Osteocyte (in vitro differentiated cells): ENCODE measurements around the gene OPN1MW. TPM values are rescaled to one million over a fixed set of nuclear protein-coding genes. Genes with fewer than 3 reads are reported as not detected.
"Not testable (repeated sequence)": the region's sequence is repeated elsewhere in the genome, so short reads cannot be mapped to it uniquely, and the experiment has no call there.

Source experiments
- DNase-seq: peaks from one replicate; pipeline ENCODE4 v3.0.0; 2021; ENCODE audit warnings: mixed read lengths; ENCODE audit not compliant: unreplicated experiment; ENCODE audit errors: extremely low spot score
- H3K27ac Mint-ChIP-seq: one replicate; pipeline ENCODE4 v1.8.0; 2021; ENCODE audit warnings: mild to moderate bottlenecking, mixed read lengths; ENCODE audit not compliant: unreplicated experiment
- H3K27me3 Mint-ChIP-seq: one replicate; pipeline ENCODE4 v1.8.0; 2021; ENCODE audit warnings: mixed read lengths; ENCODE audit not compliant: unreplicated experiment
- H3K36me3 Mint-ChIP-seq: one replicate; pipeline ENCODE4 v1.8.0; 2021; ENCODE audit warnings: mixed read lengths; ENCODE audit not compliant: unreplicated experiment
- H3K4me1 Mint-ChIP-seq: one replicate; pipeline ENCODE4 v1.8.0; 2021; ENCODE audit warnings: mixed read lengths; ENCODE audit not compliant: unreplicated experiment
- H3K4me3 Mint-ChIP-seq: one replicate; pipeline ENCODE4 v1.8.0; 2021; ENCODE audit warnings: mild to moderate bottlenecking, moderate library complexity, mixed read lengths; ENCODE audit not compliant: unreplicated experiment
- H3K9me3 Mint-ChIP-seq: one replicate; pipeline ENCODE4 v1.8.0; 2021; ENCODE audit warnings: mixed read lengths; ENCODE audit not compliant: unreplicated experiment
- total RNA-seq: library from RNA; stranded (reverse); gene quantifications from 2 replicates; pipeline ENCODE4 v1.2.1, GENCODE V29; 2021
- TF ChIP-seq, protein P1 (sequence below): fragments of 200-600 bp; sonication (generic); IDR thresholded peaks from 2 replicates; pipeline ENCODE4 v1.5.0; 2021; ENCODE audit warnings: antibody characterized with exemption, mild to moderate bottlenecking, moderate library complexity

The OPN1MW gene
- total RNA-seq, 1 donor from 2014 or later = not detected

DNA sequence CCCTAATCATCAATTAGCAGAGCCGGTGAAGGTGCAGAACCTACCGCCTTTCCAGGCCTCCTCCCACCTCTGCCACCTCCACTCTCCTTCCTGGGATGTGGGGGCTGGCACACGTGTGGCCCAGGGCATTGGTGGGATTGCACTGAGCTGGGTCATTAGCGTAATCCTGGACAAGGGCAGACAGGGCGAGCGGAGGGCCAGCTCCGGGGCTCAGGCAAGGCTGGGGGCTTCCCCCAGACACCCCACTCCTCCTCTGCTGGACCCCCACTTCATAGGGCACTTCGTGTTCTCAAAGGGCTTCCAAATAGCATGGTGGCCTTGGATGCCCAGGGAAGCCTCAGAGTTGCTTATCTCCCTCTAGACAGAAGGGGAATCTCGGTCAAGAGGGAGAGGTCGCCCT lies 41.7 kb upstream of the OPN1MW start:
- H3K27me3 Mint-ChIP-seq = peaks cover 1% of the 10 kb centered on the region
- DNase-seq = no peak
- no peaks in the 10 kb centered on the region for H3K36me3 Mint-ChIP-seq

GRCh38 chrX:154142386-154142785 lies 40.0 kb upstream of the OPN1MW start:
- no peak for DNase-seq
- Mint-ChIP-seq H3K36me3 (no peaks in the 10 kb centered on the region), H3K9me3 (no peaks in the 10 kb centered on the region), H3K27me3 (no peaks in the 10 kb centered on the region), H3K4me3 (no peak overlapping the region), H3K4me1 (no peaks in the 10 kb centered on the region), H3K27ac (no peak overlapping the region)
- TF ChIP-seq, protein P1, sequence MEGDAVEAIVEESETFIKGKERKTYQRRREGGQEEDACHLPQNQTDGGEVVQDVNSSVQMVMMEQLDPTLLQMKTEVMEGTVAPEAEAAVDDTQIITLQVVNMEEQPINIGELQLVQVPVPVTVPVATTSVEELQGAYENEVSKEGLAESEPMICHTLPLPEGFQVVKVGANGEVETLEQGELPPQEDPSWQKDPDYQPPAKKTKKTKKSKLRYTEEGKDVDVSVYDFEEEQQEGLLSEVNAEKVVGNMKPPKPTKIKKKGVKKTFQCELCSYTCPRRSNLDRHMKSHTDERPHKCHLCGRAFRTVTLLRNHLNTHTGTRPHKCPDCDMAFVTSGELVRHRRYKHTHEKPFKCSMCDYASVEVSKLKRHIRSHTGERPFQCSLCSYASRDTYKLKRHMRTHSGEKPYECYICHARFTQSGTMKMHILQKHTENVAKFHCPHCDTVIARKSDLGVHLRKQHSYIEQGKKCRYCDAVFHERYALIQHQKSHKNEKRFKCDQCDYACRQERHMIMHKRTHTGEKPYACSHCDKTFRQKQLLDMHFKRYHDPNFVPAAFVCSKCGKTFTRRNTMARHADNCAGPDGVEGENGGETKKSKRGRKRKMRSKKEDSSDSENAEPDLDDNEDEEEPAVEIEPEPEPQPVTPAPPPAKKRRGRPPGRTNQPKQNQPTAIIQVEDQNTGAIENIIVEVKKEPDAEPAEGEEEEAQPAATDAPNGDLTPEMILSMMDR = no peak

More for the DNA sequence above, 41.7 kb upstream of the OPN1MW start:
- H3K9me3 Mint-ChIP-seq = no peaks in the 10 kb centered on the region
- TF ChIP-seq, protein P1 = no peak
- H3K4me1 Mint-ChIP-seq = no peaks in the 10 kb centered on the region
- no peak overlapping the region for H3K4me3 Mint-ChIP-seq
- no peak overlapping the region for H3K27ac Mint-ChIP-seq

DNA sequence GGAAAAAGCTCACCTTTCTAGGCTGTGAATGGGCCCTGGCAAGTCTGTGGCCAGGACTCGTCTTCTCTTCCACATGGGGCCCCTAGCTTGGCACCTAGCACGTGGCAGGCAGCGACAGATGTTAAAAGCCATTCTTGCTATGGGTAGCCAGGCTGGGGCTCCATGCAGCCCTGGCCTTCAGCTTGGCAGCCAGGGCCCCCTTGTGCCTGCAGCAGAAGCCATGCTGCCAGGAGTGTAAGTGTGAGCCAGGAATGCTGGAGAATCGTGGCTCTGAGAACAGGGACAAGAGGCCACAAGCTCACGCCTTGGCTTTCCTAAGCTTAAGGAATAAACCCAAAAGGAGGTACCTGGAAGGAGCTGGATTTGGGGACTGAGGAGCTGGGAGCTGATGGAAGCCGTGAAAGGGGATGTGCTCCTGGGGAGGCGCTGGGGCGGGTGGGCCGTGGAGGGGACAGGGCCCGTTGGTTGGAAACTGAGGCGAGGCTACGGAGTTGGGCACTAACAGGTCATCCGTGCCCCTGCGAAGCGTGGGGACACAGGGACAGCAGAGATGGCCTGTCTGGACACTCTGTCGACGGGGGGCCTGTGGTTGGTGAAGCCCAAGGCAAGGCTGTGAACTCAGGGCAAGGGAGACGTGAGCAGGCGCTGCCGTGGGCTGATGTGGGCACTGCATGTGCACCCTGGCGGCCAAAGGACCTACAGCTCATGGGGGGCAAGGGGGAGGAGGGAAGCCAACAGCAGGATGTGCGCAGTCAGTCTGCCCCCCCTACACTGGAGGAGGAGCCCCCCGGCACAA lies 39.2 kb upstream of the OPN1MW start:
- DNase-seq = no peak
- TF ChIP-seq, protein P1 = no peak
- Mint-ChIP-seq H3K27me3 (no peaks in the 10 kb centered on the region), H3K27ac (no peak overlapping the region), H3K9me3 (no peaks in the 10 kb centered on the region), H3K4me3 (no peak overlapping the region), H3K4me1 (no peaks in the 10 kb centered on the region), H3K36me3 (no peaks in the 10 kb centered on the region)

DNA sequence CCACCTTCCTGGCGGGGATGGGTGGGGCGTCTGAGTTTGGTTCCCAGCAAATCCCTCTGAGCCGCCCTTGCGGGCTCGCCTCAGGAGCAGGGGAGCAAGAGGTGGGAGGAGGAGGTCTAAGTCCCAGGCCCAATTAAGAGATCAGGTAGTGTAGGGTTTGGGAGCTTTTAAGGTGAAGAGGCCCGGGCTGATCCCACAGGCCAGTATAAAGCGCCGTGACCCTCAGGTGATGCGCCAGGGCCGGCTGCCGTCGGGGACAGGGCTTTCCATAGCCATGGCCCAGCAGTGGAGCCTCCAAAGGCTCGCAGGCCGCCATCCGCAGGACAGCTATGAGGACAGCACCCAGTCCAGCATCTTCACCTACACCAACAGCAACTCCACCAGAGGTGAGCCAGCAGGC lies 38.4 kb upstream of the OPN1MW start, which contains the start of gene OPN1LW:
OPN1LW (plus strand) TSS at position 234 of the 400 bp plus-strand sequence; CDS start at position 275, 41 bp downstream.
- H3K27ac Mint-ChIP-seq, H3K4me1 Mint-ChIP-seq, H3K9me3 Mint-ChIP-seq, H3K27me3 Mint-ChIP-seq, H3K4me3 Mint-ChIP-seq, H3K36me3 Mint-ChIP-seq, DNase-seq: not testable (repeated sequence)

DNA sequence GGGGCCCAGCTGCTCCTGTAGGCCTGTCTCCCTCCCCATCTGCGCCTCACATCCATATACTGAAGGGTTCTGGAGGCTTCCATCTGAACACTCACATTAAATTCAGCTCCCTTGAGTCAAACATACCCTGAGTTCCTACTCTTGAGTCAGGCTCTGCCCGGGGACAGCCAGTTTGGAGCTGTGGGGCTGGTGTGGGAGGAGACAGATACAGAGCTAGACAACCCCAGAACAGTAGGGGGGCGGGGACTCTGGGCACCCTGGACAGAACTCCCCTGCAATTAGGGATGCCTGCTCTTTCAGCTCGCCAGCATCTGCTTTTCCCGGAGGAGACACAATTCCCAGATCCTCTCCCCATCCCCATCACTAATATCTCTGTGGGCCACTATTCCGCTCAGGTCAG lies 31.4 kb upstream of the OPN1MW start:
- not testable (repeated sequence) for H3K36me3 Mint-ChIP-seq, H3K4me3 Mint-ChIP-seq, DNase-seq, H3K9me3 Mint-ChIP-seq, H3K4me1 Mint-ChIP-seq, H3K27ac Mint-ChIP-seq, H3K27me3 Mint-ChIP-seq

DNA sequence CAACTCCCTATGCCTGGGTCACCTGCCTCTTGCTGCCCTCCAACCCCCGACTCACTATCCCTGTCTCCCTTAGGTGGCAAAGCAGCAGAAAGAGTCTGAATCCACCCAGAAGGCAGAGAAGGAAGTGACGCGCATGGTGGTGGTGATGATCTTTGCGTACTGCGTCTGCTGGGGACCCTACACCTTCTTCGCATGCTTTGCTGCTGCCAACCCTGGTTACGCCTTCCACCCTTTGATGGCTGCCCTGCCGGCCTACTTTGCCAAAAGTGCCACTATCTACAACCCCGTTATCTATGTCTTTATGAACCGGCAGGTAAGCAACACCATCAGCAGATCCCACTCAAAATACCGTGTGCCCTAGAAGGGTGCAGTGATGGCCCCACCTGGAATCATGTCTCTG lies 26.2 kb upstream of the OPN1MW start:
- H3K27ac Mint-ChIP-seq, H3K9me3 Mint-ChIP-seq, DNase-seq, H3K36me3 Mint-ChIP-seq, H3K27me3 Mint-ChIP-seq, H3K4me3 Mint-ChIP-seq, H3K4me1 Mint-ChIP-seq: not testable (repeated sequence)

GRCh38 chrX:154157207-154157606 lies 25.2 kb upstream of the OPN1MW start:
- H3K27me3 Mint-ChIP-seq, H3K27ac Mint-ChIP-seq, DNase-seq, H3K4me1 Mint-ChIP-seq, H3K9me3 Mint-ChIP-seq, H3K4me3 Mint-ChIP-seq, H3K36me3 Mint-ChIP-seq: not testable (repeated sequence)

GRCh38 chrX:154159345-154159744 lies 23.1 kb upstream of the OPN1MW start:
- H3K9me3 Mint-ChIP-seq, DNase-seq, H3K27me3 Mint-ChIP-seq, H3K4me1 Mint-ChIP-seq, H3K27ac Mint-ChIP-seq, H3K4me3 Mint-ChIP-seq, H3K36me3 Mint-ChIP-seq: not testable (repeated sequence)

DNA sequence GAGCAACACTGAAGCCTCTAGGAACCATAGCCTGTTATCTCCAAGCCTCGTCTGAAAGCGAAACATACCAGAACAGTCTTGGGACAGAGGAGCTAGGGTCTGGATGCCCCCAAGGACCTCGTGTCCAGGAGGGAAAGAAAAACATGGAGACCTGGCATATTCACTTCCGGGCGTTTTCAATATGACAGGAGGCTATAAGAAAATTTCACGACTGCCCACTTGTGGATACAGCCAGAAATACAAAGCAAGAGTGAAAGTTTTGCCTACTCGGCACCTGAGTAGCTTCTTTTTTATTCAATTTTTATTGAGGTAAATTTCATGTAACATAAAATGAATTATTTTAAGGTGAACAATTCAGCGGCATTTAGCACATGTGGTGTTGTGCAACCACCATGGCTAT lies 17.5 kb upstream of the OPN1MW start:
- H3K4me3 Mint-ChIP-seq, H3K9me3 Mint-ChIP-seq, DNase-seq, H3K4me1 Mint-ChIP-seq, H3K27ac Mint-ChIP-seq, H3K27me3 Mint-ChIP-seq, H3K36me3 Mint-ChIP-seq: not testable (repeated sequence)

GRCh38 chrX:154168384-154168783 lies 14.0 kb upstream of the OPN1MW start:
- not testable (repeated sequence) for H3K27me3 Mint-ChIP-seq, DNase-seq, H3K4me1 Mint-ChIP-seq, H3K4me3 Mint-ChIP-seq, H3K9me3 Mint-ChIP-seq, H3K27ac Mint-ChIP-seq, H3K36me3 Mint-ChIP-seq
